HCT116 (cell line): ENCODE measurements around the gene MYH11.

Experiments used
- POLR2A ChIP-seq: IDR thresholded peaks from 2 replicates; pipeline ENCODE4 v1.7.0; 2011; ENCODE audit warnings: borderline replicate concordance; ENCODE audit not compliant: insufficient read depth, insufficient read length; ENCODE audit errors: extremely low read depth
- RAD21 ChIP-seq: IDR thresholded peaks from 2 replicates; pipeline ENCODE4 v1.6.1; 2012; ENCODE audit warnings: low read depth, mild to moderate bottlenecking
- YY1 ChIP-seq: IDR thresholded peaks from 2 replicates; pipeline ENCODE4 v1.6.1; 2011; ENCODE audit warnings: low read length, low read depth, moderate library complexity, mild to moderate bottlenecking; ENCODE audit not compliant: insufficient replicate concordance; ENCODE audit errors: extremely low read depth

DNA sequence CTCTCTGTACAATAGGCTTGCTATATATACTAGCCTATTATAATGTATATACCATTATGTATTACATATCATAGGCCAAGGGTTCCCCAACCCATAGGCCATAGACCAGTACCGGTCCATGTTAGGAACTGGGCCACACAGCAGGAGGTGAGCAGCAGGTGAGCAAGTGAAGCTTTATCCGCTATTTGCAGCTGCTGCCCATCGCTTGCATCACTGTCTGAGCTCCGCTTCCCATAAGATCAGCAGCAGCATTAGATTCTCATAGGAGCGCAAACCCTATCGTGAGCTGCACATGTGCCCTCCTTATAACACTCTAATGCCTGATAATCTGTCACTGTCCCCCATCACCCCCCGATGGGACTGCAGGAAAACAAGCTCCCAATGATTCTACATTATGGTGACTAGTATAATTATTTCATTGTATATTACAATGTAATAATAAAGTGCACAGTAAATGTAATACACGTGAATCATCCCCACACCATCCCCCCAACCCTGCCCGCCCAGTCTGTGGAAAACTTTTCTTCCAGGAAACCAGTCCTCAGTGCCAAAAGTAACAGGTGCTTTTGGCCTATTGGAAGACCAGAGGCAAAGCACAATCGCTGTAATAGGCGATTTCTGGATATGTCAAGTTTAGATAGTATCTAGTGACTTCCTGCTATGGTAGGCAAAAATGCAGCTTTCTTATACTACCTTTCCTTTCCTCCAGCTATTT is 84.1 kb downstream of the MYH11 start:
- TF ChIP-seq POLR2A (no peak), YY1 (no peak), RAD21 (no peak)
